HG03378 (cell line): Measurements from ENCODE around the gene TEX50.
"Not testable (repeated sequence)": the region's sequence is repeated elsewhere in the genome, so short reads cannot be mapped to it uniquely, and the experiment has no call there.

Experiments
- ATAC-seq: cut with Tn5 transposase; IDR thresholded peaks from one replicate; pipeline ENCODE4 v1.9.1; 2021; ENCODE audit warnings: mild to moderate bottlenecking, moderate library complexity; ENCODE audit not compliant: unreplicated experiment

Gene TEX50

GRCh38 chr1:173661271-173661670 is 26.1 kb downstream of the TEX50 start:
- ATAC-seq = no peak

GRCh38 chr1:173661763-173662162 is 26.6 kb downstream of the TEX50 start:
- no peak for ATAC-seq

- no peak for ATAC-seq
Measured at GRCh38 chr1:173663159-173663558, 28.0 kb downstream of the TEX50 start.

GRCh38 chr1:173666646-173667045 is 31.5 kb downstream of the TEX50 start:
- ATAC-seq = no peak

DNA sequence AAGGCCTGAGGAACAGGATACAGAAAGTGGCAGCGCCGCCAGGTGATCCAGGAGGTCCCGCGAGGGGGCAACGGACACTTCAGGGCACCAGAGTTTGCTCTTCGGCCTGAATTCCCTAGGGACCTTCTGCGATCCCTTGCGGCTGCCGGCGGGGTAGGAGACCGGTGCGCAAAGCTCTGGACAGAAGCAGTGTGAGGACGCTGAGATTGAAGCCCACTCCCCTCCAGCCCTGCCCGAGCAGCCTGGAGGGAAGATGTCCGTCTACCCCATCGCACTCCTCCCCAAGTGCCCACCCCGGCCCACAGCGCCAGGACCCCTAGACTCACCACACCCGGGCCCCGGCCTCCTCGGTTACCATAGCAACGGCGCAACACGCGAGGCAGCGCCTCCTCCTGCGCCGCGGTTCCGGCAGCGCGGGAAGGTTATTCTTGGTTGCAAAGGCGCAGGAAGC is 34.4 kb downstream of the TEX50 start, which contains the start of gene ANKRD45:
TSS of gene ANKRD45 (minus strand) at position 361 of the 451 bp plus-strand sequence. CDS start 10,433 bp downstream, outside the sequence.
- no peak for ATAC-seq

- not testable (repeated sequence) for ATAC-seq
Measured at GRCh38 chr1:173674496-173674895, 39.4 kb downstream of the TEX50 start.

DNA sequence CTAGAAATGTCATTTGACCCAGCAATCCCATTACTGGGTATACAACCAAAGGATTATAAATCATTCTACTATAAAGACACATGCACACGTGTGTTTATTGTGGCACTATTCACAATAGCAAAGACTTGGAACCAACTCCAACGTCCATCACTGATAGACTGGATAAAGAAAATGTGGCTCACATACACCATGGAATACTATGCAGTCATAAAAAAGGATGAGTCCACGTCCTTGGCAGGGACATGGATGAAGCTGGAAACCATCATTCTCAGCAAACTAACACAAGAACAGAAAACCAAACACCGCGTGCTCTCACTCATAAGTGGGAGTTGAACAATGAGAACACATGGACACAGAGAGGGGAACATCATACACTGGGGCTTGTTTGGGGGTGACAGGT is 45.0 kb downstream of the TEX50 start:
- not testable (repeated sequence) for ATAC-seq

DNA sequence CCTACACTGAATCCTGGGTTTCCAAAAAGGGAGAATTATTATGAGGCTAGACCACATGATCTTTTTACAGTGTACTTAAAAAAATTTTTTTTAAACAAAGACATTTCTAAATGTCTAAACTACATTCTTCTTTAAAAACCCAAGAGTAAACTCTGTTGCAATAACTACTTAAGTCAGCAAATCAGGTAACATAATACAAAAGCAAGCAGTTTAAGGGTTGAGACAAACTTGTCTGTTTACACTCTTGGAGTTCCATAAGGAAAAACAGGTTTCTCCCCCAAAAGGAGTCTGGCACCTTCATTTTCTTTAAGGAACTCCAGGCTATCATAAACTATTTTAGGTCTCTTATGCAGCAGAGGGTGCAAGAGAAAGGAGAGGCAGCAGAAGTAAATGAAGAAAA is 47.0 kb downstream of the TEX50 start:
- ATAC-seq = no peak

DNA sequence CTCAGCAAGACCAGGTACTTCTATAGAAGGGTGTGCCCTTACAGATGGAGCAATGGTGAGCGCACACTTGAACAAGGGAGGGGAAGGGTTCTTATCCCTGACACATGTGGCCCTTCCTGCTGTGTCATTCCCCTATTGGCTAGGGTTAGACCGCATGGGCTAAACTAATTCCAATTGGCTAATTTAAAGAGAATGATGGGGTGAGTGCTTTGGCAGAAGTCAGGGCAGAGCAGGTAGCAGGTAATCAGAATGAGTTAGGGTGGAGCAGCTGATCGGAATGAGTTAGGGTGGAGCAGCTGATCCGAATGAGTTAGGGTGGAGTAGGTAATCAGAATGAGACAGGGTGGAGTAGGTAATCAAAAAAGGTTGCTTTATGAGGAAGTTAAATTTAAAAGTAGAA is 48.7 kb downstream of the TEX50 start:
- not testable (repeated sequence) for ATAC-seq

GRCh38 chr1:173685121-173685520 is 50.0 kb downstream of the TEX50 start:
- ATAC-seq = not testable (repeated sequence)
